Ishikawa (cell line): ENCODE results near the gene ESRRA.

Experiments used
- CEBPB ChIP-seq: IDR thresholded peaks from 2 replicates; pipeline ENCODE4 v1.6.1; 2012
- CREB1 ChIP-seq: IDR thresholded peaks from 2 replicates; pipeline ENCODE4 v1.6.1; 2012; ENCODE audit warnings: low read depth
- EGR1 ChIP-seq: IDR thresholded peaks from 2 replicates; pipeline ENCODE4 v1.6.1; 2012
- EP300 ChIP-seq: IDR thresholded peaks from 2 replicates; pipeline ENCODE4 v1.6.1; 2012; ENCODE audit warnings: borderline replicate concordance
- FOXM1 ChIP-seq: IDR thresholded peaks from 2 replicates; pipeline ENCODE4 v1.6.1; 2012; ENCODE audit warnings: low read depth, borderline replicate concordance
- MAX ChIP-seq: IDR thresholded peaks from 2 replicates; pipeline ENCODE4 v1.6.1; 2012
- NFIC ChIP-seq: IDR thresholded peaks from 2 replicates; pipeline ENCODE4 v1.6.1; 2012
- RAD21 ChIP-seq: IDR thresholded peaks from 2 replicates; pipeline ENCODE4 v1.6.1; 2012; ENCODE audit warnings: low read depth
- TAF1 ChIP-seq: IDR thresholded peaks from 2 replicates; pipeline ENCODE4 v1.6.1; 2012; ENCODE audit warnings: low read depth, mild to moderate bottlenecking
- TCF12 ChIP-seq: IDR thresholded peaks from 2 replicates; pipeline ENCODE4 v1.6.1; 2012; ENCODE audit warnings: low read depth
- TEAD4 ChIP-seq: IDR thresholded peaks from 2 replicates; pipeline ENCODE4 v1.6.1; 2012
- USF1 ChIP-seq: IDR thresholded peaks from 2 replicates; pipeline ENCODE4 v1.6.1; 2012
- YY1 ChIP-seq: IDR thresholded peaks from 2 replicates; pipeline ENCODE4 v1.6.1; 2012; ENCODE audit warnings: low read depth
- ZBTB7A ChIP-seq: IDR thresholded peaks from 2 replicates; pipeline ENCODE4 v1.6.1; 2012; ENCODE audit warnings: low read depth
- TF ChIP-seq, protein P1 (sequence below): IDR thresholded peaks from 2 replicates; pipeline ENCODE4 v1.6.1; 2012; ENCODE audit warnings: low read depth, mild to moderate bottlenecking

ESRRA gene

DNA sequence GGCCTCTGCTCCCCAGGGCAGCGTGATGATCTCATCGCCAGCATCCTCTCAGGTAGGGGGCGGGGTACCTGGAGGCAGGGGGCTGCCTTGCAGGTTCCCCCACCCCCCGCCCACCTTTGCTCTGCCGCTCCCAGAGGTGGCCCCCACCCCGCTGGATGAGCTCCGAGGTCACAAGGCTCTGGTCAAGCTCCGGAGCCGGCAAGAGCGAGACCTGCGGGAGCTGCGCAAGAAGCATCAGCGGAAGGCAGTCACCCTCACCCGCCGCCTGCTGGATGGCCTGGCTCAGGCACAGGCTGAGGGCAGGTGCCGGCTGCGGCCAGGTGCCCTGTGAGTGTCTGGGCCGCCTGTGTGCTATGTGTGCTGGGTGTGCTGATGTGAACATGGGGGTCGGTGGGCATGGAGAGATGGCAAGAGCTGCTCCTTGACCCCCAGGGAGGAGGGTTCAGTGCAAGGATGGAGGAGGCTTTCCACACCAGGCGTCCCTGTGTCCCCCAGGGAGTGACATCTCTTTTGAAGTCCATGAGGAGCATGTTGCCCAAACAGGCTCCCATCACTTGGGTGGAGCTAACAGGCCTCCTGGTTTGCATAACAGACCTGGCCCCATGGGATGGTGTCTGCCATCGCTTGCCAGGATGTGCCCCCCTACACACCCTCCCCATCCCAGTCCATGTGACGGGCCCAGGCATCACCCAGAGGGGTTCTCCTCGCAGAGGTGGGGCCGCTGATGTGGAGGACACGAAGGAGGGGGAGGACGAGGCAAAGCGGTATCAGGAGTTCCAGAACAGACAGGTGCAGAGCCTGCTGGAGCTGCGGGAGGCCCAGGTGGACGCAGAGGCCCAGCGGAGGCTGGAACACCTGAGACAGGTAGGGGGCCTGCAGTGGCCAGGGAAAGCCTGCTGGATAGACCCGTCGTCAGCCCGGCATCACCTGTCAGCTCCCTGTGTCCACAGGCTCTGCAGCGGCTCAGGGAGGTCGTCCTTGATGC is 39.9 kb upstream of the ESRRA start:
- TF ChIP-seq MAX (no peak), TEAD4 (no peak), TAF1 (no peak), CREB1 (no peak), NFIC (no peak), YY1 (no peak), FOXM1 (no peak), RAD21 (no peak)

- TF ChIP-seq YY1 (no peak), MAX (no peak), EP300 (no peak), ZBTB7A (no peak), EGR1 (no peak), TEAD4 (no peak), TAF1 (no peak), CREB1 (no peak), TCF12 (no peak), FOXM1 (no peak), USF1 (no peak), RAD21 (no peak), NFIC (no peak), CEBPB (no peak)
- TF ChIP-seq, protein P1, sequence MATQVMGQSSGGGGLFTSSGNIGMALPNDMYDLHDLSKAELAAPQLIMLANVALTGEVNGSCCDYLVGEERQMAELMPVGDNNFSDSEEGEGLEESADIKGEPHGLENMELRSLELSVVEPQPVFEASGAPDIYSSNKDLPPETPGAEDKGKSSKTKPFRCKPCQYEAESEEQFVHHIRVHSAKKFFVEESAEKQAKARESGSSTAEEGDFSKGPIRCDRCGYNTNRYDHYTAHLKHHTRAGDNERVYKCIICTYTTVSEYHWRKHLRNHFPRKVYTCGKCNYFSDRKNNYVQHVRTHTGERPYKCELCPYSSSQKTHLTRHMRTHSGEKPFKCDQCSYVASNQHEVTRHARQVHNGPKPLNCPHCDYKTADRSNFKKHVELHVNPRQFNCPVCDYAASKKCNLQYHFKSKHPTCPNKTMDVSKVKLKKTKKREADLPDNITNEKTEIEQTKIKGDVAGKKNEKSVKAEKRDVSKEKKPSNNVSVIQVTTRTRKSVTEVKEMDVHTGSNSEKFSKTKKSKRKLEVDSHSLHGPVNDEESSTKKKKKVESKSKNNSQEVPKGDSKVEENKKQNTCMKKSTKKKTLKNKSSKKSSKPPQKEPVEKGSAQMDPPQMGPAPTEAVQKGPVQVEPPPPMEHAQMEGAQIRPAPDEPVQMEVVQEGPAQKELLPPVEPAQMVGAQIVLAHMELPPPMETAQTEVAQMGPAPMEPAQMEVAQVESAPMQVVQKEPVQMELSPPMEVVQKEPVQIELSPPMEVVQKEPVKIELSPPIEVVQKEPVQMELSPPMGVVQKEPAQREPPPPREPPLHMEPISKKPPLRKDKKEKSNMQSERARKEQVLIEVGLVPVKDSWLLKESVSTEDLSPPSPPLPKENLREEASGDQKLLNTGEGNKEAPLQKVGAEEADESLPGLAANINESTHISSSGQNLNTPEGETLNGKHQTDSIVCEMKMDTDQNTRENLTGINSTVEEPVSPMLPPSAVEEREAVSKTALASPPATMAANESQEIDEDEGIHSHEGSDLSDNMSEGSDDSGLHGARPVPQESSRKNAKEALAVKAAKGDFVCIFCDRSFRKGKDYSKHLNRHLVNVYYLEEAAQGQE: no peak
Observed at GRCh38 chr11:64266339-64266738, 39.0 kb upstream of the ESRRA start.

- peak; percentile 39; the same call in 1 of the 2 replicates for TF ChIP-seq TCF12
- no peak for TF ChIP-seq EP300
- TF ChIP-seq NFIC: peak; percentile 46; the same call in 1 of the 2 replicates
- TF ChIP-seq USF1: no peak
- TF ChIP-seq TAF1: no peak
- no peak for TF ChIP-seq ZBTB7A
- no peak for TF ChIP-seq EGR1
- TF ChIP-seq, protein P1: no peak
Observed at GRCh38 chr11:64267207-64267945, 37.9 kb upstream of the ESRRA start.

DNA sequence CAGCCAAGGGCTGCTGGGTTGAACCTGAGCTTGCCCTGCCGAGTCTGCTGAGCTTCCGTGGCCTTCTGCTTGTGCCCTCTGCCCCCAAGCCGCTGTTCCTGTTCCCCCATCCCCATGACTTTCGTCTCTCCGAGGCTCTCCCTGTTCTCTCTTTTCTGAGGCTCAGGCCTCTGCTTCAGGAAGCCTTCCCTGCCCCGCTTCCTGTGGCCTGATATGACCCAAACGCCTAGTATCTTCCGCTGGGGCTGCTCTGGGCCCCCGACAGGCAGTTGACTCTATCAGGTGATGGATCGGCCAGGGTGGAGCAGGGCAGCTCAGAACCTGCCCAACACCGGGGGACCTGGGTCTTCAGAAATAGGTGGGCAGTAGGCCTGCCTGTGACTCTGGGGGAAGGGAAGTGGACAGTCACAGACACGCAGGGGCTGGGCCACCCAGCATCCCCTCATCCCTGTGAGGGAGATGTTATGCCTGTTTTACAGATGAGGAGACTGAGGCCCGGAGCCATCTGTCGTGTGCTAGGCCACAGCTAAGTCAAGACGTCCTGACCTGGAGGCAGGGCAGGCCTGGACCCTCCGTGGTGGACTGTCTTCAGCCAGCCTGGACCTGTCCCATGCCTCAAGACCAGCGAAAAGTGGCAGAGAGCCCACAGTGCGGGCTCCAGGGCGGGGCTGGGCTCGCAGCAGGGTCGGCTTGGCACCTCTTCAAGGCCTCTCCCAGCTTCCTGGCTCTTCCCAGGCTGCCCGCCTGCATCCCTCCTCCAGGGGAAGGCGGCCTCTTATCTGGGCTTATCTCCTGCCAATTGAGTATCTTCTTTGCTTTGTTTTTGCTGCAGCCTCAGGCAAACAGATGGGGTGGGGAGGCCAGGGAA is 37.1 kb upstream of the ESRRA start:
- TF ChIP-seq YY1: no peak
- TF ChIP-seq EP300: no peak
- no peak for TF ChIP-seq CEBPB
- no peak for TF ChIP-seq ZBTB7A
- no peak for TF ChIP-seq CREB1
- TF ChIP-seq, protein P1: no peak
- no peak for TF ChIP-seq TCF12
- no peak for TF ChIP-seq TAF1
- no peak for TF ChIP-seq USF1
- no peak for TF ChIP-seq NFIC
- no peak for TF ChIP-seq TEAD4
- TF ChIP-seq RAD21: no peak
- no peak for TF ChIP-seq MAX
- no peak for TF ChIP-seq EGR1
- no peak for TF ChIP-seq FOXM1
